ENCODE results near the gene DCP1A.

DNA sequence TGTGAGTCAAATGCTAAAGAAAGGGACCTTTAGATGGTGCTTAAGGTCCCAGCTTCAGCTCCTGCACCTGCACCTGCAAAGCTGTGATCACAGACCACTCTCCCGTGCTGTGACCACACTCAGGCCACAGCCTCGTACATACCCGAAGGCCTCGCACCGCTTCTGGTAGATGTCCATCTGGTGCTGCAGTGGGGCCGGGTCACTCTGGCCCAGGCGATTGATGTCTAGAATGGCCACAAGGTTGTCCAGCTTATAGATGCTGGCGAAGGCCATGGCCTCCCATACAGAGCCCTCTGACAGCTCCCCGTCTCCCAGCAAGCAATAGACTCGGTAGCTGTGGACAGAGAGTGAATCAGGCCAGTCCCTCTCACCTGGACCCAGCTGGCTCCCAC is 112.5 kb downstream of the DCP1A start:
- TF ChIP-seq, protein P1, sequence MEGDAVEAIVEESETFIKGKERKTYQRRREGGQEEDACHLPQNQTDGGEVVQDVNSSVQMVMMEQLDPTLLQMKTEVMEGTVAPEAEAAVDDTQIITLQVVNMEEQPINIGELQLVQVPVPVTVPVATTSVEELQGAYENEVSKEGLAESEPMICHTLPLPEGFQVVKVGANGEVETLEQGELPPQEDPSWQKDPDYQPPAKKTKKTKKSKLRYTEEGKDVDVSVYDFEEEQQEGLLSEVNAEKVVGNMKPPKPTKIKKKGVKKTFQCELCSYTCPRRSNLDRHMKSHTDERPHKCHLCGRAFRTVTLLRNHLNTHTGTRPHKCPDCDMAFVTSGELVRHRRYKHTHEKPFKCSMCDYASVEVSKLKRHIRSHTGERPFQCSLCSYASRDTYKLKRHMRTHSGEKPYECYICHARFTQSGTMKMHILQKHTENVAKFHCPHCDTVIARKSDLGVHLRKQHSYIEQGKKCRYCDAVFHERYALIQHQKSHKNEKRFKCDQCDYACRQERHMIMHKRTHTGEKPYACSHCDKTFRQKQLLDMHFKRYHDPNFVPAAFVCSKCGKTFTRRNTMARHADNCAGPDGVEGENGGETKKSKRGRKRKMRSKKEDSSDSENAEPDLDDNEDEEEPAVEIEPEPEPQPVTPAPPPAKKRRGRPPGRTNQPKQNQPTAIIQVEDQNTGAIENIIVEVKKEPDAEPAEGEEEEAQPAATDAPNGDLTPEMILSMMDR (conservative IDR thresholded peaks at IDR 0.05): no peak
- TF ChIP-seq ZFX (IDR thresholded peaks at IDR 0.05): no peak
